H1 (cell line): ENCODE data around the gene ZNFX1. TPM values are rescaled to one million over a fixed set of nuclear protein-coding genes. Genes with fewer than 3 reads are reported as not detected.

Source experiments
- RAD21 ChIP-seq, 2 experiments: IDR thresholded peaks in 1 of 2; conservative IDR thresholded peaks in 1 of 2; 2 replicates each; pipeline ENCODE4 v1.6.1; 2011; ENCODE audit warnings: low read depth in 2 of 2, low read length in 2 of 2, improper control_type of control experiment in 1 of 2, inconsistent platforms in 1 of 2, mild to moderate bottlenecking in 1 of 2, moderate library complexity in 1 of 2
- SIN3A ChIP-seq, 2 experiments: IDR thresholded peaks in 1 of 2; conservative IDR thresholded peaks in 1 of 2; 2 replicates each; pipeline ENCODE4 v1.6.1; 2011 to 2012; ENCODE audit warnings: low read length in 2 of 2, improper control_type of control experiment in 1 of 2, low read depth in 1 of 2, mild to moderate bottlenecking in 1 of 2
- polyA plus RNA-seq, 7 experiments: library from polyadenylated mRNA; depleted of rRNA in 3 of 7; stranded (reverse) in 5 of 7; unstranded in 2 of 7; fragments of >200 nt in 5 of 7; fragments of 200-250 nt in 2 of 7; gene quantifications; 1 replicate in 5 of 7; 2 replicates in 1 of 7; 4 replicates in 1 of 7; pipeline versions ENCODE4 v1.2.1 to v1.2.3, GENCODE V29; 2011 to 2013; ENCODE audit warnings: missing spikeins in 2 of 7, mixed read lengths in 2 of 7
- total RNA-seq: library from RNA; stranded (reverse); fragmentation: NEBNext Ultra II Directional; extraction: Animal tissue kit (Norgen Biotek cat#: 25700); gene quantifications from 2 replicates; pipeline ENCODE4 v1.2.1, GENCODE V29; 2021

ZNFX1 gene
- total and polyA plus RNA-seq, 2 of the 8 experiments (the other 6 are each of a cell fraction or from before 2014, with no cell fraction given): 3.1 to 11.3 TPM

DNA sequence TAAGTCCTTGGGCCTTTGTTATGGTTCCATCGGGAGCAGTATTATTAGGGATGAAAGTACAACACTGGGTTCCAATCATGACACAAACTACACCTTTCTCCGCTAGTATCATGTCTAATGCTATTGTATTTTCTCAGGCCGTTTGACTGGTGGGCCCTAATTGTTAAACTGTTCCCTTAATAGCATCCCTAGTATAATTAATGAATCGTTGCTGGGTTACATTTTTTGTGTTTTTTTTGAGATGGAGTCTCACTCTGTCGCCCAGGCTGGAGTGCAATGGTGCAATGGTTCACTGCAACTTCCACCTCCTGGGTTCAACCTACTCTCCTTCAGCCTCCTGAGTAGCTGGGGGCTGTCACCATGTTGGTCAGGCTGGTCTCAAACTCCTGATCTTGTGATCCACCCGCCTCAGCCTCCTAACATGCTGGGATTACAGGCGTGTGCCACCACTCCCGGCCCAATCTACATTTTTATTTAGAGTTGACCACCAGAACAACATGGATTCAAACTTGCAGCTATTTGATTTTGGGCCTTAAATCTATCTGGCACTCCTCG, 4.1 kb upstream of the ZNFX1 start (continued):
- TF ChIP-seq SIN3A (conservative IDR thresholded peaks at IDR 0.05 in 1 of 2, IDR thresholded peaks at IDR 0.05 in 1 of 2; ENCODE audit: low read depth in 1 of 2, low read length in 2 of 2) (no peak), RAD21 (IDR thresholded peaks at IDR 0.05 in 1 of 2, conservative IDR thresholded peaks at IDR 0.05 in 1 of 2; ENCODE audit: low read depth in 2 of 2, low read length in 2 of 2) (no peak)
- TF ChIP-seq, all 59 proteins: peak for 4
